Measurements from ENCODE around the gene TMEM220. TPM values are rescaled to one million over a fixed set of nuclear protein-coding genes. Genes with fewer than 3 reads are reported as not detected.
A peak's percentile ranks its signal among the peaks of the same experiment; 100 is the strongest.

The TMEM220 gene
- 3.3 TPM in 2 replicates for total RNA-seq
- 0.96 TPM for polyA plus RNA-seq (2012)

GRCh38 chr17:10729334-10730193, at the start of gene TMEM220:
TSS of gene TMEM220 (minus strand) at chr17:10730023. CDS start at chr17:10729851, 172 bp downstream.
- DNase-seq (ENCODE audit: low read depth), result peak; percentile 75

- no peak for DNase-seq (ENCODE audit: low read depth)
Measured at GRCh38 chr17:10779609-10780008, 49.8 kb upstream of the TMEM220 start.

DNA sequence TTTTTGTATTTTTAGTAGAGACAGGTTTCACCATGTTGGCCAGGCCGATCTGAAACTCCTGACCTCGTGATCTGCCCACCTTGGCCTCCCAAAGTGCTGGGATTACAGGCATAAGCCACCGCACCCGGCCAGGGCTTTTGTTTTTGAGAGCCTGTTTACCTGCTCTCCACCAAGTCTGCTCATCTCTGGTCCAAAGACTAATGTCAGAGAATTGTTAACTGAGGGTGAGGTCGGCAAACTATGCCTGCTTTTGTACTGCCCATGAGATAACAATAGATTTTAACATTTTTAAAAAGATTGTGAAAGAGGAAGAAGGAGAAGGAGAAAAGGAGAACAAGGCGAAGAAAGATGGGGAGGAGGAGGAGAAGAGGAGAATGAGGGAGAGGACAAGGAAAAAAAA, 48.1 kb upstream of the TMEM220 start:
- DNase-seq (ENCODE audit: low read depth), result no peak

DNA sequence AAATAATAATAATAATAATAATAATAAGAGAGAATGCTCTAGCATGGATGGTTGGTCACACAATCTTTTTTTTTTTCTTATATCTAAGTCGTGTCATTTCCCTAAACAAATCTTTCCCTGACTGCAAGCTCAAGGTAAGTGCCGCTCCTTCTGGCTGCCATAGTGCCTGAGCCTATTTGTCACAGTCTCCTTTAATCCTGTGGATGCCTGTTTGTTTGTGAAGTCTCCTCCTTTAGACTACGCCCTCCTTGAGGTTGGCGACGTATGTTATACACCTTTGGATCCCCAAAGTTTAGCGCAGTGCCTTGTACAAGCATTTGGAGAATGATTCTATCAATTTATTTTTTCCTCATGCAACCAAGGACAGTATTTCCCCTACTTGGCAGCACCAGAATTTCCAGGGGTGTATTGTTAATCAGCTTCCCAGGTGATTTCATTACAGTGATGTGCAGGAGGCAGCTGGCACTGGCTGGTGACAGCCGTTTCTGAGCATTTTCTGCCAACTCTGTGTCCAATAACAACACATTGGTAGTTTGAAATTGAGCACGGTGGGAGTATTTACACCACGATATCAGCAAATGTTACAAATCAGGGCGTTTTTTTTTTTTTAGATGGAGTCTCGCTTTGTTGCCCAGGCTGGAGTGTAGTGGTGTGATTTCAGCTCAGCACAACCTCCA, 47.4 kb upstream of the TMEM220 start:
- DNase-seq (ENCODE audit: low read depth), result no peak

GRCh38 chr17:10776381-10776780, 46.6 kb upstream of the TMEM220 start:
- no peak for DNase-seq (ENCODE audit: low read depth)

GRCh38 chr17:10775740-10776356, 46.0 kb upstream of the TMEM220 start:
- no peak for DNase-seq (ENCODE audit: low read depth)

GRCh38 chr17:10775058-10775457, 45.2 kb upstream of the TMEM220 start:
- no peak for DNase-seq (ENCODE audit: low read depth)

DNA sequence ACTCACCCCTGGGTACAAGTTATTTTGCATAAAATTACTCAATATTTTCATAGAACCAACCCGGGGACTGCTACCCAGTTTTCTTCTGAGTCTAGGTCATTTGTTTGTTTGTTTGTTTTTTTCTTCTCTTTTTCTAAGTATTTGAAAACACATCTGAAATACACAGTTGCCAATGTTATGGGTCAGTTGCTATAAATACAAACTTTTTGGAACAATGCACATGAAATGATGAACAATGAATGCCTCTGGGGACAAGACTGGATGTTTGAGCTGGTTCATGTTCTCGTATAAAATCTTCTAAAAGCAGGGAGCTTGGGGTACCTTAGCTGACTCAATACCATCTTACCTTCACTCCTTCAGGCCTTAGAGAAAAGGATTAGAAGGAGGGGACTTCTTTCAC, 43.6 kb upstream of the TMEM220 start:
- DNase-seq (ENCODE audit: low read depth), result no peak

DNA sequence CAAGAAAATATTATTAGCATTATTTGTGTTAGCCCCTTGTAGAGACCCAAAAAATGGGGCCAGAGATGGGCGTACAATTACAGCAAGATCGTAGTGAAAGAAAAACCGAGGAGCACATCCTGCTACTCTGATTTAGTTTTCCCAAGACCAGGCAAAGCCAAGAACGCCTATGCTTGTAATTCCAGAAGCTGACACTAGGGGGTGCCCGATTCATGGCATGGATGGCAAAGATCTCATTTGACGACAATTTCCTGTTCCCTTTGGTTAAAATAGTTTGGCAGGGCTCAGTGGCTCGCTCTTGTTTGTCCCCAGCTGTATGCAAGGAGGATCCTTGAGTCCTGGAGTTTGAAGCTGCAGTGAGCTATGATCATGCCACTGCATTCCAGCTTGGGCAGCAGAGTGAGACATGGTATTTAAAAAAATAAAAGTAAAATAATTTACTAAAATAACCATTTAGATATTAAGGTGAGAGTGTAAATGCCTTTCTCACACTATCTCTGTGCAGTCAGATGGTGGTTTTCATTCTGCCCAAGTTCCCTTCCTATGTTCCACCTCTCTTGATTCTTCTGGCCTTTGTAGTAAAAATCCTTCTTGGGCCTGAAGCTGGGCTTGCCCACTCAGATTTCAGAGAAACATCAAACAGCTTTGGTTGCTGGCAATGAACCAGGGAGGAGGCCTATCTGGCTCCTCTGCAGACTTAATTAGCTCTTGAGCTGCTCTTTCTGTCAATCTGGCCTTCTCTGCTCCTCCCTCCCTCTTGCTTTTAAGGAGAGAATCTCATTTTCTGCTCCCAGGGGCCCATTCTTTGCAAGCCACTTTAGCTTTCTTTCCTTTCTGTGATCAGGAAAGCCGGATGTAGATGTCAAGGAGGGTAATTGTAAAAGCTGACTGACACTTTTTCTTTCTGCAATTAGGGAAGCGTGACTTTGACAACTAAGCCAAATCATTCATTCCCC, 42.9 kb upstream of the TMEM220 start:
- DNase-seq (ENCODE audit: low read depth), result no peak

- no peak for DNase-seq (ENCODE audit: low read depth)
Measured at GRCh38 chr17:10771148-10771547, 41.3 kb upstream of the TMEM220 start.

GRCh38 chr17:10769840-10770239, 40.0 kb upstream of the TMEM220 start:
- DNase-seq (ENCODE audit: low read depth), result no peak

GRCh38 chr17:10768750-10769251, 39.0 kb upstream of the TMEM220 start:
- no peak for DNase-seq (ENCODE audit: low read depth)

- DNase-seq (ENCODE audit: low read depth), result no peak
Measured at GRCh38 chr17:10767232-10767631, 37.4 kb upstream of the TMEM220 start.

- no peak for DNase-seq (ENCODE audit: low read depth)
Measured at GRCh38 chr17:10762037-10762436, 32.2 kb upstream of the TMEM220 start.

GRCh38 chr17:10761281-10761680, 31.5 kb upstream of the TMEM220 start:
- no peak for DNase-seq (ENCODE audit: low read depth)

- DNase-seq (ENCODE audit: low read depth), result peak; percentile 16
Measured at GRCh38 chr17:10758062-10758461, 28.2 kb upstream of the TMEM220 start.

DNA sequence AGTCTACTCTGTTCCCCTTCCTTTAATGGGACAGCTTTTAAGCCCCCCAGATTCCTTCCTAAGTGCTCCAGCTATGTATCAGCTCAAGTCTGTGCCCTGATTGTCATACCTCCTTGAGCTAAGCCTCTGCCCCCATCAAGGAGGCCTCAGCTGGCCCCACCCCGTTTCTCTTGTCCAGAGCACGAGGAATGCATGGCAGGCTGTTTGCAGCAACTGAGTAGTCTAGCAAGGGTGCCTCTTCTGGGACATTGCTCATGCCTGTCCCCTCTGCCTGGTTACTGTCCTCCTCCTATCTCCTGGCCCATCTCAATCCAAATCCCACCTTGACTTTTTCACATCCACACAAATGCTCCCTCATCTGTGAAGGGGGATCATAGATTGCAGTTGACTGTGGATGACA, 27.8 kb upstream of the TMEM220 start:
- no peak for DNase-seq (ENCODE audit: low read depth)

GRCh38 chr17:10757067-10757466, 27.2 kb upstream of the TMEM220 start:
- peak; percentile 18 for DNase-seq (ENCODE audit: low read depth)

DNA sequence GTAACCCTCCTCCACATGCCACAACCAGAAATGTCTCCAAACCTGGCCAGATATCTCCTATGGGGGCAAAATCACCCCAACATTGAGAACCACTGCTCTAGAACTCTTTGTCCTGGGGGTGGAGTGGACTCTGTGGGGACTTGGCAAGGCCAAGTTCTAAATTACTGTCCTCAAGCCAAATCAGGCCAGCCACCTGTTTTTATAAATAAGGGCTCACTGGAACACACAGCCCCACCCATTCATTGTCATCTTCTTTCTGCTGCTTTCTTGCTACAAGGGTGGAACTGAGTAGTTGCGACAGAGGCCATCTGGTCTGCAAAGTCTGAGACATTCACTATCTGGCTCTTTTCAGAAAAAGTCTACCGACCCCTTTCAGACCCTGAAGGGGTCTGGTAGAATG, 26.8 kb upstream of the TMEM220 start:
- peak; percentile 61 for DNase-seq (ENCODE audit: low read depth)

- DNase-seq (ENCODE audit: low read depth), result no peak
Measured at GRCh38 chr17:10756185-10756584, 26.4 kb upstream of the TMEM220 start.

All from myocyte (in vitro differentiated cells).